ENCODE results near the gene UBXN7. TPM values are rescaled to one million over a fixed set of nuclear protein-coding genes. Genes with fewer than 3 reads are reported as not detected.

UBXN7 gene
- total and polyA plus RNA-seq, 2 of the 13 experiments (the other 11 are each of a cell fraction or from before 2014, with no cell fraction given): 12.5 to 15.9 TPM

DNA sequence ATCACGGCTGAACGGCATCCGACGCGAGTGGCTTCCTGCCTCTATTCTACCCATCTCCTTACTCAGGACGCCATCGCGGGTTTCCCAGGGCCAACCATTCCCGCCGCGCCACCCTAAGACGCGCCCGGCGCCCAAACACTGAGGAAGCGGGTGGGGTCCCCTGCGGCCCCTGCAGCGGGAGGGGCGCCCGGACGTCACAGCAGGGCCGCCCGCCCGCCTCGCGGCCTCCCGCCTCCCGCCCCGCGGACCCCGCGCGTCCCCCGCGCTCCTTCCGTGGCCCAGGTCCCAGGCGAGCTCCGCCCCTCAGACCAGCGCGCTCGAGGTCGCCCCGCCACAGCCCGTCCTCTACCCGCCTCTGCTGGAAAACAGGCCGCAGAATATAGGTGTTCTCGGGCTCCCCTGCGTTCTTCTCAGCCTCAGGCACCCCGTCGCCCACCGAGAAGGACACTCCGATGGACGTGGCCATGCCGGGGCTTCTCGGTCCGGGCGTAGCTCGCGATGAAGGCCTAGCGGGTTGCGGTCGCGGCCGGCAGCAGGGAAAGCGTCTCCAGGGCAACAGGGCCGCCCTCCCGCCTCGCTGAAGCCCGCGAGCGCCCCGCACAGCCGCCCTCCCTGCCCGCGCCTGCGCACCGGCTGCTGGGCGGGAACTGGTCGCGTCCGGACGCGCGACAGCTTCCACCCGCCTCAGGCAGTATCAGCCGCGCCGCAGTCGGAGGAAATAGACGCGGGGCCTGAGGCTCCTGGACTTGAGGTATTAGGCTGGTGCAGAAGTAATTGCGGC lies 114.3 kb downstream of the UBXN7 start, which contains the start of gene DYNLT2B (continued):
- TF ChIP-seq, protein P1, sequence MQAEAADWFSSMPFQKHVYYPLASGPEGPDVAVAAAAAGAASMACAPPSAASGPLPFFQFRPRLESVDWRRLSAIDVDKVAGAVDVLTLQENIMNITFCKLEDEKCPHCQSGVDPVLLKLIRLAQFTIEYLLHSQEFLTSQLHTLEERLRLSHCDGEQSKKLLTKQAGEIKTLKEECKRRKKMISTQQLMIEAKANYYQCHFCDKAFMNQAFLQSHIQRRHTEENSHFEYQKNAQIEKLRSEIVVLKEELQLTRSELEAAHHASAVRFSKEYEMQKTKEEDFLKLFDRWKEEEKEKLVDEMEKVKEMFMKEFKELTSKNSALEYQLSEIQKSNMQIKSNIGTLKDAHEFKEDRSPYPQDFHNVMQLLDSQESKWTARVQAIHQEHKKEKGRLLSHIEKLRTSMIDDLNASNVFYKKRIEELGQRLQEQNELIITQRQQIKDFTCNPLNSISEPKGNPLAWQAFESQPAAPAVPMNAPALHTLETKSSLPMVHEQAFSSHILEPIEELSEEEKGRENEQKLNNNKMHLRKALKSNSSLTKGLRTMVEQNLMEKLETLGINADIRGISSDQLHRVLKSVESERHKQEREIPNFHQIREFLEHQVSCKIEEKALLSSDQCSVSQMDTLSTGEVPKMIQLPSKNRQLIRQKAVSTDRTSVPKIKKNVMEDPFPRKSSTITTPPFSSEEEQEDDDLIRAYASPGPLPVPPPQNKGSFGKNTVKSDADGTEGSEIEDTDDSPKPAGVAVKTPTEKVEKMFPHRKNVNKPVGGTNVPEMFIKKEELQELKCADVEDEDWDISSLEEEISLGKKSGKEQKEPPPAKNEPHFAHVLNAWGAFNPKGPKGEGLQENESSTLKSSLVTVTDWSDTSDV (CRISPR knock-in tag; IDR thresholded peaks at IDR 0.05): peak; percentile 69; the same call in 1 of the 2 replicates
- no peak; the same call in 1 of the 2 replicates for TF ChIP-seq YEATS2 (CRISPR knock-in tag; IDR thresholded peaks at IDR 0.05; ENCODE audit: borderline replicate concordance)
- TF ChIP-seq MTF2 (CRISPR knock-in tag; IDR thresholded peaks at IDR 0.05; ENCODE audit: borderline replicate concordance): no peak
- TF ChIP-seq CC2D1A (CRISPR knock-in tag; IDR thresholded peaks at IDR 0.05): peak; percentile 82; the same call in 1 of the 2 replicates
- no peak for TF ChIP-seq ZMAT5 (CRISPR knock-in tag; IDR thresholded peaks at IDR 0.05; ENCODE audit: borderline replicate concordance, low read depth)
- peak; percentile 75 for TF ChIP-seq AGO1 (IDR thresholded peaks at IDR 0.05; ENCODE audit: low read depth, low read length, poor library complexity, severe bottlenecking)
- TF ChIP-seq BRF2 (CRISPR knock-in tag; IDR thresholded peaks at IDR 0.05): no peak
- 0 out of 2 replicates have a peak, but pooled peaks have one; percentile 17 for TF ChIP-seq MED13 (CRISPR knock-in tag; IDR thresholded peaks at IDR 0.05)
- TF ChIP-seq SP140L (CRISPR knock-in tag; IDR thresholded peaks at IDR 0.05; ENCODE audit: borderline replicate concordance): no peak
- no peak for TF ChIP-seq GABPA (IDR thresholded peaks at IDR 0.05; ENCODE audit: low read depth, low read length)
- TF ChIP-seq GABPA (CRISPR knock-in tag; IDR thresholded peaks at IDR 0.05; ENCODE audit: low read depth): no peak
- no peak; the same call in 1 of the 2 replicates for TF ChIP-seq HIVEP1 (CRISPR knock-in tag; IDR thresholded peaks at IDR 0.05)
- TF ChIP-seq TP53 (CRISPR knock-in tag; conservative IDR thresholded peaks at IDR 0.05): no peak
- no peak; the same call in 1 of the 2 replicates for TF ChIP-seq TRIM24 (CRISPR knock-in tag; IDR thresholded peaks at IDR 0.05)
- no peak for TF ChIP-seq ZNF260 (CRISPR knock-in tag; IDR thresholded peaks at IDR 0.05; ENCODE audit: borderline replicate concordance, low read depth)
- TF ChIP-seq RNF2 (conservative IDR thresholded peaks at IDR 0.05; ENCODE audit: low read depth): no peak
- no peak for TF ChIP-seq ZNF749 (CRISPR knock-in tag; IDR thresholded peaks at IDR 0.05; ENCODE audit: borderline replicate concordance)
- no peak for TF ChIP-seq CEBPG (CRISPR knock-in tag; IDR thresholded peaks at IDR 0.05)
- no peak for TF ChIP-seq ZSCAN12 (CRISPR knock-in tag; IDR thresholded peaks at IDR 0.05)
- no peak for TF ChIP-seq NFAT5 (CRISPR knock-in tag; IDR thresholded peaks at IDR 0.05)
- TF ChIP-seq ZNF530 (CRISPR knock-in tag; IDR thresholded peaks at IDR 0.05; ENCODE audit: low read depth): no peak
